Cardiac muscle cell (in vitro differentiated cells and primary cell): ENCODE results near the gene TCERG1. TPM values are rescaled to one million over a fixed set of nuclear protein-coding genes. Genes with fewer than 3 reads are reported as not detected.

Experiments
- DNase-seq, 2 donors: peaks; one replicate each; pipeline versions ENCODE4 v3.0.0 to v3.0.0-alpha.2; 2010 to 2017; ENCODE audit warnings: low read depth in 1 of 2, low spot score in 1 of 2
- H3K27ac ChIP-seq: fragments of 200-600 bp; sonication (generic); 2 replicates; pipeline ENCODE4 v1.5.1; 2016
- H3K27me3 ChIP-seq: fragments of 200-600 bp; sonication (generic); 2 replicates; pipeline ENCODE4 v1.6.0; 2016; ENCODE audit warnings: control low read depth
- H3K36me3 ChIP-seq: fragments of 200-600 bp; sonication (generic); 2 replicates; pipeline ENCODE4 v1.5.1; 2016; ENCODE audit warnings: control low read depth
- H3K4me1 ChIP-seq: fragments of 200-600 bp; sonication (generic); 2 replicates; pipeline ENCODE4 v1.8.1; 2017; ENCODE audit warnings: low read depth, mild to moderate bottlenecking, mixed run types
- H3K4me3 ChIP-seq: fragments of 200-600 bp; sonication (generic); 2 replicates; pipeline ENCODE4 v1.5.1; 2016; ENCODE audit warnings: mild to moderate bottlenecking
- H3K9me3 ChIP-seq: fragments of 200-600 bp; sonication (generic); 2 replicates; pipeline ENCODE4 v1.5.1; 2017; ENCODE audit warnings: low read depth, mild to moderate bottlenecking, control low read depth
- polyA plus RNA-seq: library from polyadenylated mRNA; unstranded; fragments of >200 nt; fragmentation: Nextera tagmentation; extraction: Ambion mirVana; gene quantifications from 2 replicates; pipeline ENCODE4 v1.2.1, GENCODE V29; 2016
- total RNA-seq: library from RNA; depleted of rRNA; stranded (reverse); fragments of >200 nt; gene quantifications from 2 replicates; pipeline ENCODE4 v1.2.3, GENCODE V29; 2016
- TF ChIP-seq, protein P1 (sequence below): IDR thresholded peaks from 2 replicates; pipeline ENCODE4 v1.5.1; 2012; ENCODE audit warnings: low read depth, mild to moderate bottlenecking, low read length

The TCERG1 gene
- total and polyA plus RNA-seq, 2 experiments from 2014 or later: 80.8 to 122 TPM

- TF ChIP-seq, protein P1, sequence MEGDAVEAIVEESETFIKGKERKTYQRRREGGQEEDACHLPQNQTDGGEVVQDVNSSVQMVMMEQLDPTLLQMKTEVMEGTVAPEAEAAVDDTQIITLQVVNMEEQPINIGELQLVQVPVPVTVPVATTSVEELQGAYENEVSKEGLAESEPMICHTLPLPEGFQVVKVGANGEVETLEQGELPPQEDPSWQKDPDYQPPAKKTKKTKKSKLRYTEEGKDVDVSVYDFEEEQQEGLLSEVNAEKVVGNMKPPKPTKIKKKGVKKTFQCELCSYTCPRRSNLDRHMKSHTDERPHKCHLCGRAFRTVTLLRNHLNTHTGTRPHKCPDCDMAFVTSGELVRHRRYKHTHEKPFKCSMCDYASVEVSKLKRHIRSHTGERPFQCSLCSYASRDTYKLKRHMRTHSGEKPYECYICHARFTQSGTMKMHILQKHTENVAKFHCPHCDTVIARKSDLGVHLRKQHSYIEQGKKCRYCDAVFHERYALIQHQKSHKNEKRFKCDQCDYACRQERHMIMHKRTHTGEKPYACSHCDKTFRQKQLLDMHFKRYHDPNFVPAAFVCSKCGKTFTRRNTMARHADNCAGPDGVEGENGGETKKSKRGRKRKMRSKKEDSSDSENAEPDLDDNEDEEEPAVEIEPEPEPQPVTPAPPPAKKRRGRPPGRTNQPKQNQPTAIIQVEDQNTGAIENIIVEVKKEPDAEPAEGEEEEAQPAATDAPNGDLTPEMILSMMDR: peak; percentile 57
- DNase-seq: peak; percentile 12 to 39
- Histone ChIP-seq H3K4me1 (no peaks in the 10 kb centered on the region), H3K9me3 (no peaks in the 10 kb centered on the region), H3K36me3 (peaks cover 56% of the 10 kb centered on the region), H3K4me3 (no peak overlapping the region), H3K27me3 (no peaks in the 10 kb centered on the region), H3K27ac (peak overlapping the region; percentile 6)
Measured at GRCh38 chr5:146466521-146467349, 19.6 kb downstream of the TCERG1 start.

- peaks cover 66% of the 10 kb centered on the region for H3K36me3 ChIP-seq
- H3K4me3 ChIP-seq: no peak overlapping the region
- no peaks in the 10 kb centered on the region for H3K27me3 ChIP-seq
- H3K4me1 ChIP-seq: no peaks in the 10 kb centered on the region
- TF ChIP-seq, protein P1: no peak
- no peak for DNase-seq
- no peak overlapping the region for H3K27ac ChIP-seq
- H3K9me3 ChIP-seq: no peaks in the 10 kb centered on the region
Measured at GRCh38 chr5:146467760-146468159, 20.6 kb downstream of the TCERG1 start.

- Histone ChIP-seq H3K27ac (no peak overlapping the region), H3K36me3 (peaks cover 69% of the 10 kb centered on the region), H3K9me3 (no peaks in the 10 kb centered on the region), H3K4me3 (no peak overlapping the region), H3K27me3 (no peaks in the 10 kb centered on the region), H3K4me1 (no peaks in the 10 kb centered on the region)
- TF ChIP-seq, protein P1: no peak
- DNase-seq: no peak
Measured at GRCh38 chr5:146474065-146474464, 26.9 kb downstream of the TCERG1 start.

- Histone ChIP-seq H3K9me3 (no peaks in the 10 kb centered on the region), H3K4me3 (no peak overlapping the region), H3K4me1 (no peaks in the 10 kb centered on the region), H3K36me3 (peaks cover 68% of the 10 kb centered on the region), H3K27me3 (no peaks in the 10 kb centered on the region), H3K27ac (no peak overlapping the region)
- peak in 1 of 2 donors; percentile 10 for DNase-seq
- TF ChIP-seq, protein P1: peak; percentile 41
Measured at GRCh38 chr5:146475190-146475780, 28.2 kb downstream of the TCERG1 start.

- H3K4me1 ChIP-seq: no peaks in the 10 kb centered on the region
- peaks cover 67% of the 10 kb centered on the region for H3K36me3 ChIP-seq
- H3K9me3 ChIP-seq: no peaks in the 10 kb centered on the region
- TF ChIP-seq, protein P1: no peak
- no peak overlapping the region for H3K27ac ChIP-seq
- no peak overlapping the region for H3K4me3 ChIP-seq
- no peaks in the 10 kb centered on the region for H3K27me3 ChIP-seq
- peak in 1 of 2 donors; percentile 53 for DNase-seq
Measured at GRCh38 chr5:146475906-146476305, 28.8 kb downstream of the TCERG1 start.
